22Rv1 (cell line): ENCODE measurements around the gene ZNF579.
"Not testable (repeated sequence)": the region's sequence is repeated elsewhere in the genome, so short reads cannot be mapped to it uniquely, and the experiment has no call there.

Source experiments
- H3K27ac ChIP-seq: fragments of 450-650 bp; 2 replicates; pipeline ENCODE4 v1.5.1; 2017
- ZFX ChIP-seq: fragments of 450-650 bp; IDR thresholded peaks from 2 replicates; pipeline ENCODE4 v1.6.1; 2017; ENCODE audit warnings: antibody characterized with exemption, borderline replicate concordance
- TF ChIP-seq, protein P1 (sequence below): fragments of 450-650 bp; IDR thresholded peaks from 2 replicates; pipeline ENCODE4 v1.5.1; 2017; ENCODE audit warnings: mild to moderate bottlenecking

ZNF579 gene

GRCh38 chr19:55590617-55591016, 10.0 kb upstream of the ZNF579 start:
- peak overlapping the region; percentile 65 for H3K27ac ChIP-seq
- TF ChIP-seq, protein P1, sequence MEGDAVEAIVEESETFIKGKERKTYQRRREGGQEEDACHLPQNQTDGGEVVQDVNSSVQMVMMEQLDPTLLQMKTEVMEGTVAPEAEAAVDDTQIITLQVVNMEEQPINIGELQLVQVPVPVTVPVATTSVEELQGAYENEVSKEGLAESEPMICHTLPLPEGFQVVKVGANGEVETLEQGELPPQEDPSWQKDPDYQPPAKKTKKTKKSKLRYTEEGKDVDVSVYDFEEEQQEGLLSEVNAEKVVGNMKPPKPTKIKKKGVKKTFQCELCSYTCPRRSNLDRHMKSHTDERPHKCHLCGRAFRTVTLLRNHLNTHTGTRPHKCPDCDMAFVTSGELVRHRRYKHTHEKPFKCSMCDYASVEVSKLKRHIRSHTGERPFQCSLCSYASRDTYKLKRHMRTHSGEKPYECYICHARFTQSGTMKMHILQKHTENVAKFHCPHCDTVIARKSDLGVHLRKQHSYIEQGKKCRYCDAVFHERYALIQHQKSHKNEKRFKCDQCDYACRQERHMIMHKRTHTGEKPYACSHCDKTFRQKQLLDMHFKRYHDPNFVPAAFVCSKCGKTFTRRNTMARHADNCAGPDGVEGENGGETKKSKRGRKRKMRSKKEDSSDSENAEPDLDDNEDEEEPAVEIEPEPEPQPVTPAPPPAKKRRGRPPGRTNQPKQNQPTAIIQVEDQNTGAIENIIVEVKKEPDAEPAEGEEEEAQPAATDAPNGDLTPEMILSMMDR: no peak
- no peak for TF ChIP-seq ZFX

- H3K27ac ChIP-seq: no peak overlapping the region
- no peak for TF ChIP-seq ZFX
- TF ChIP-seq, protein P1: no peak
These were observed 9.5 kb upstream of the ZNF579 start for GRCh38 chr19:55590109-55590508.

GRCh38 chr19:55588738-55589137, 8.1 kb upstream of the ZNF579 start:
- TF ChIP-seq, protein P1: no peak
- TF ChIP-seq ZFX: no peak
- no peak overlapping the region for H3K27ac ChIP-seq

GRCh38 chr19:55586976-55587668, 6.5 kb upstream of the ZNF579 start:
- H3K27ac ChIP-seq: peak overlapping the region; percentile 70
- TF ChIP-seq, protein P1: no peak
- TF ChIP-seq ZFX: no peak

GRCh38 chr19:55585658-55586339, 5.2 kb upstream of the ZNF579 start:
- H3K27ac ChIP-seq: no peak overlapping the region; the same call in 1 of the 2 replicates
- TF ChIP-seq, protein P1: no peak
- no peak for TF ChIP-seq ZFX

DNA sequence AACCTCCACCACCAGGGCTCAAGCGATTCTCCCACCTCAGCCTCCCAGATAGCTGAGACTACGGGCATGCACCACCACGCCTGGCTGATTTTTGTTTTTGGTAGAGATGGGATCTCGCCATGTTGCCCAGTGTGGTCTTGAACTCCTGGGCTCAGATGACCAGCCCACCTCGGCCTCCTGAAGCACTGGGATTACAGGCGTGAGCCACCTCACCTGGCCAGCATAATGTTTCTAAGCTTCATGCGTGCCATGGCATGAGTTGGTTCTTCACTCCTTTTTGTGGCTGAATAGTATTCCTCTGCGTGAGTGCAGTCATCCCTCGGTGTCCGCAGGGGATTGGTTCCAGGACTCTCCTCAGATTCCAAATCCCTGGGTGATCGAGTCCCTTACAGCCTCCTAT, 4.2 kb upstream of the ZNF579 start:
- H3K27ac ChIP-seq: no peak overlapping the region
- TF ChIP-seq, protein P1: no peak
- no peak for TF ChIP-seq ZFX

DNA sequence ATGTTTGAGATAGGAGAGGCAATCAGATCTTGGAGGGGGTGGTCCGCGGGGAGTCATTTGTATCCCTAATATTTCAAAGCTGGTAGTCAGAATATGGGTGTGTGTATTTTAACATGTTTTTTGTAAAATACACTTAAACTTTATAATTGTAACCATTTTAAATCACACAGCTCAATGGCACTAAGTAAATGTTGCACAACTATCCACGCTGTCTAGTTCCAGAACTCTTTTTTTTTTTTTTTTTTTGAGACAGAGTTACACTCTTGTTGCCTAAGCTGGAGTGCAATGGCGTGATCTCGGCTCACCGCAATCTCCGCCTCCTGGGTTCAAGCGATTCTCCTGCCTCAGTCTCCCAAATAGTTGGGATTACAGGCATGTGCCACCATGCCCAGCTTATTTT, 3.2 kb upstream of the ZNF579 start:
- not testable (repeated sequence) for H3K27ac ChIP-seq

DNA sequence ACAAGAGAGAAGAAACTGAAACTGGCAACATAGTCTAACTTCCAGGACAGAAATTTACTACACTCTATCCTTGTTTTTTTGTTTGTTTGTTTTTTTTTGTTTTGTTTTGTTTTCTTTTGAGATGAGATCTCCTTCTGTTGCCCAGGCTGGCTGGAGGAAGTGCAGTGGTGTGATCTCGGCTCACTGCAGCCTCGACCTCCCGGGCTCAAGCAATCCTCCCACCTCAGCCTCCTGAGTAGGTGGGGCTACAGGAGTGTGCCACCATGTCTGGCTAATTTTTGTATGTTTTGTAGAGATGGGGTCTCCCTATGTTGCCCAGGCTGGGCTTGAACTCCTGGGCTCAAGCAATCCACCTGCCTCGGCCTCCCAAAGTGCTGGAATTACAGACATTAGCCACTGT, 1.6 kb upstream of the ZNF579 start:
- H3K27ac ChIP-seq: peak overlapping the region; percentile 92
